Measurements from ENCODE around the gene CWC27. TPM values are rescaled to one million over a fixed set of nuclear protein-coding genes. Genes with fewer than 3 reads are reported as not detected.

Gene CWC27
- 28.9 and 29.2 TPM in 2 replicates for total RNA-seq

GRCh38 chr5:64768358-64769312, at the start of gene CWC27, which contains the start of gene SREK1IP1:
Gene CWC27 (plus strand): TSS chr5:64768930. CDS start chr5:64769147, 217 bp downstream.
Gene SREK1IP1 (minus strand): TSS chr5:64768691. CDS start chr5:64768517, 174 bp downstream.
- intact Hi-C loops (cut with micrococcal nuclease): loop anchor here (1.0 to 10.0 kb wide), 5 partner anchors 266 to 1376 kb away; partner anchors contain the start of genes CENPK, PPWD1, SREK1 and TRIM23
- peaks cover 24% of the 10 kb centered on the region for H3K36me3 Mint-ChIP-seq (ENCODE audit: low read depth)
- DNase-seq (peak; percentile 69), ATAC-seq (ENCODE audit: low read depth) (peak; percentile 95)
- ChIA-PET POLR2A (interaction anchor here (0.7 to 1.5 kb wide), 3 partner anchors 42 to 794 kb away, joined by 3 to 7 read pairs (median 6); partner anchors contain the start of genes CENPK and PPWD1), CTCF (interaction anchor here (0.7 to 1.2 kb wide), 3 partner anchors 133 to 716 kb away, joined by 3 to 7 read pairs (median 3); no protein-coding TSS in a partner anchor)
- H3K27me3 Mint-ChIP-seq: no peaks in the 10 kb centered on the region
- H3K4me3 Mint-ChIP-seq: peak within 1 kb of the TSS; percentile 100
- TF ChIP-seq CTCF (IDR thresholded peaks at IDR 0.05): no peak
- peaks cover 62% of the 10 kb centered on the region for H3K4me1 Mint-ChIP-seq
- no peaks in the 10 kb centered on the region for H3K9me3 Mint-ChIP-seq
- H3K27ac Mint-ChIP-seq: peak within 1 kb of the TSS; percentile 99

GRCh38 chr5:64722588-64722987, 46.1 kb upstream of the CWC27 start:
- Mint-ChIP-seq H3K9me3 (no peaks in the 10 kb centered on the region), H3K4me3 (no peak overlapping the region), H3K4me1 (no peaks in the 10 kb centered on the region), H3K36me3 (ENCODE audit: low read depth) (peaks cover 34% of the 10 kb centered on the region), H3K27me3 (no peaks in the 10 kb centered on the region), H3K27ac (no peak overlapping the region)
- ChIA-PET CTCF (no interaction called here), POLR2A (no interaction called here)
- intact Hi-C loops (cut with micrococcal nuclease): no loop called here
- no peak for TF ChIP-seq CTCF (IDR thresholded peaks at IDR 0.05)
- DNase-seq (no peak), ATAC-seq (ENCODE audit: low read depth) (no peak)

GRCh38 chr5:64727150-64727549, 41.6 kb upstream of the CWC27 start:
- H3K4me1 Mint-ChIP-seq: no peaks in the 10 kb centered on the region
- no peaks in the 10 kb centered on the region for H3K9me3 Mint-ChIP-seq
- no peak for DNase-seq
- intact Hi-C loops (cut with micrococcal nuclease): no loop called here
- no peak for TF ChIP-seq CTCF (IDR thresholded peaks at IDR 0.05)
- H3K27ac Mint-ChIP-seq: no peak overlapping the region
- H3K27me3 Mint-ChIP-seq: no peaks in the 10 kb centered on the region
- no peak overlapping the region for H3K4me3 Mint-ChIP-seq
- no peak for ATAC-seq (ENCODE audit: low read depth)
- ChIA-PET CTCF (no interaction called here), POLR2A (interaction anchor here (0.7 kb wide), 1 partner anchor 41 kb away, joined by 7 read pairs; no protein-coding TSS in a partner anchor)
- peaks cover 59% of the 10 kb centered on the region for H3K36me3 Mint-ChIP-seq (ENCODE audit: low read depth)

GRCh38 chr5:64742411-64742810, 26.3 kb upstream of the CWC27 start:
- Mint-ChIP-seq H3K9me3 (no peaks in the 10 kb centered on the region), H3K4me1 (no peaks in the 10 kb centered on the region), H3K36me3 (ENCODE audit: low read depth) (peaks cover 35% of the 10 kb centered on the region), H3K27ac (no peak overlapping the region), H3K4me3 (no peak overlapping the region), H3K27me3 (no peaks in the 10 kb centered on the region)
- no peak for TF ChIP-seq CTCF (IDR thresholded peaks at IDR 0.05)
- CTCF ChIA-PET: no interaction called here
- DNase-seq (no peak), ATAC-seq (ENCODE audit: low read depth) (no peak)
- POLR2A ChIA-PET: no interaction called here
- intact Hi-C loops (cut with micrococcal nuclease): no loop called here

GRCh38 chr5:64742821-64743220, 25.9 kb upstream of the CWC27 start:
- Mint-ChIP-seq H3K9me3 (no peaks in the 10 kb centered on the region), H3K4me3 (no peak overlapping the region), H3K4me1 (no peaks in the 10 kb centered on the region), H3K27ac (no peak overlapping the region), H3K36me3 (ENCODE audit: low read depth) (peaks cover 35% of the 10 kb centered on the region), H3K27me3 (no peaks in the 10 kb centered on the region)
- DNase-seq (no peak), ATAC-seq (ENCODE audit: low read depth) (no peak)
- intact Hi-C loops (cut with micrococcal nuclease): no loop called here
- TF ChIP-seq CTCF (IDR thresholded peaks at IDR 0.05): no peak
- POLR2A ChIA-PET: no interaction called here
- CTCF ChIA-PET: no interaction called here

All from activated B cell treated with CpG ODN at 0.5 μM for 24 hours (primary cell).